ENCODE results near the gene RASAL2.
"Not testable (repeated sequence)": the region's sequence is repeated elsewhere in the genome, so short reads cannot be mapped to it uniquely, and the experiment has no call there.

Gene RASAL2

DNA sequence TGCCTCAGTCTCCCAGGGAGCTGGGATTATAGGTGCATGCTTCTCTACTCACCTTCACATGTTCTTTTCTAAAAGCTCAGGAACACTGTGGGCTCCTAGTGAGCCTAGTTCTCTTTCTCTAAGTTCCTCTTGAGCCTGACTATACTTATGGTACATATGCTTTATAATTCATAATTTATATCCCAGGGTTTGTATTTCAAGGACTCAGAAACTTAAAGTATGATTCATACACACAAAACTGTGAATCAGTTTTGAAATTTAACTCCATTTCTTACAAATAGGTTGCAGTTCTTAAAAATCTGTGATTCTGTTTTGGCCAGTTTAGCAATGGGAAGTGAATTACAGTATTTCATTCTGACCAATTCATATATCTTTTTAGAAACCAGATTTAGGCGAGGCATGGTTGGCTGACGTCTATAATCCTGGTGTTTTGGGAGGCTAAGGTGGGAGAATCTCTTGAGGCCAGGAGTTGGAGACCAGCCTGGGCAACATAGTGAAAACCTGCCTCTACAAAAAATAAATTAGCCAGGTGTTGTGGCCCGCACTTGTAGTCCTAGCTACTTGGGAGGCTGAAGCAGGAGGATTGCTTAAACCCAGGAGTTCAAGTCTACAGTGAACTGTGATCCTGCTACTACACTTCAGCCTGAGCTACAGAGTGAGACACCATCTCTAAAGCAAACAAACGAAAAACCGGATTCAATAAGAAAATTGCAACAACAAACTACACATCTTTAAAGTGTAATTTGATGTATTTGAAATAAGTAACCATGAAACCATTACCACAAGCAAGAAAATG lies 15.6 kb downstream of the RASAL2 start:
- DNase-seq (ENCODE audit: extremely low read depth, insufficient read length), result no peak
- no peaks in the 10 kb centered on the region for H3K36me3 ChIP-seq (ENCODE audit: control insufficient read depth, insufficient read depth, low read length)

DNA sequence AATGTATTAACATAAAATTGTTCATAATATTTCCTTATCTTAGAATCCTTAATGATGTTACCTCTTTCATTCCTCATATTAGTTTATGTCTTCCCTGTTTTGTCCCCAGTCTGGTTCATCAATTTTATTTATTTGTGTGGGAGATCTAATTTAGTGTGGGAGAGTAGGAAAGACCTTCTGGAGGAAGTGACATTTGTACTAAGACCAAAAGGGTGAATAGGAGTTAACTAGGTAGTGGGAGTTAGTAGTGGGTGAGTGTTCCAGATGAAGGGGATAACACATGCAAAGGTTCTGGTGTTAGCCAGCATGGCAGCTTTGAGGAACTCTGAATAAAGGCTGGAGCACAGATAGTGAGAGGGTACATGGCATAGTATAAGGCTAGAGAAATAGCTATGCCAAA lies 21.4 kb downstream of the RASAL2 start:
- no peak for DNase-seq (ENCODE audit: extremely low read depth, insufficient read length)
- no peaks in the 10 kb centered on the region for H3K36me3 ChIP-seq (ENCODE audit: control insufficient read depth, insufficient read depth, low read length)
- TF ChIP-seq CTCF (IDR thresholded peaks at IDR 0.05; ENCODE audit: insufficient read depth, low read length, poor library complexity, severe bottlenecking), result no peak
- no peak overlapping the region for H3K4me3 ChIP-seq (replicated peaks; ENCODE audit: low read depth, low read length)
- H3K27me3 ChIP-seq (replicated peaks; ENCODE audit: control insufficient read depth, insufficient read depth, low read length), result no peaks in the 10 kb centered on the region

More for the DNA sequence above, 15.6 kb downstream of the RASAL2 start:
- Histone ChIP-seq H3K4me3 (replicated peaks; ENCODE audit: low read depth, low read length) (no peak overlapping the region), H3K27me3 (replicated peaks; ENCODE audit: control insufficient read depth, insufficient read depth, low read length) (no peaks in the 10 kb centered on the region)
- TF ChIP-seq CTCF (IDR thresholded peaks at IDR 0.05; ENCODE audit: insufficient read depth, low read length, poor library complexity, severe bottlenecking), result no peak

GRCh38 chr1:178118524-178118923 lies 24.6 kb downstream of the RASAL2 start:
- TF ChIP-seq CTCF (IDR thresholded peaks at IDR 0.05; ENCODE audit: insufficient read depth, low read length, poor library complexity, severe bottlenecking), result no peak

DNA sequence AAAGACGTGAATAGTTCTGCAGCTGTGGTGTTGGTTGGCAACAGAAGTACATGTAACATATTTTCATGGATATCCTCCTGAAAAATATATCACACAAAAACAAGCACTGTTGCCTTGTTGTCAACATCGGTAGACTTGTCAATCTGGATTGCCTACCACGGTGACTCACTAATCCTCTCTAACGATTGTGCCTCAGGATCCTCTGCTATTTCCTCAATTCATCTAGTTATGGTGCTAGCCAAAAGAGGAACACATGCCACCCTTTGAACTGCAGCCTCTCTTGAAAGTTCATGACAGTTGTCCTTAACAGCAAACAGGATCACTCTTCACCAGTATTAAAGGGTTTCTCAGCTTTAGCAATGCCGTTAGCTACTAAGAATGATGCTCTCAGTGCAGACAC lies 25.7 kb downstream of the RASAL2 start:
- H3K4me3 ChIP-seq (replicated peaks; ENCODE audit: low read depth, low read length), result no peak overlapping the region
- no peaks in the 10 kb centered on the region for H3K27me3 ChIP-seq (replicated peaks; ENCODE audit: control insufficient read depth, insufficient read depth, low read length)
- no peak for TF ChIP-seq CTCF (IDR thresholded peaks at IDR 0.05; ENCODE audit: insufficient read depth, low read length, poor library complexity, severe bottlenecking)
- H3K36me3 ChIP-seq (ENCODE audit: control insufficient read depth, insufficient read depth, low read length), result no peaks in the 10 kb centered on the region
- no peak for DNase-seq (ENCODE audit: extremely low read depth, insufficient read length)

More at GRCh38 chr1:178118524-178118923, 24.6 kb downstream of the RASAL2 start:
- no peak for DNase-seq (ENCODE audit: extremely low read depth, insufficient read length)
- Histone ChIP-seq H3K36me3 (ENCODE audit: control insufficient read depth, insufficient read depth, low read length) (no peaks in the 10 kb centered on the region), H3K4me3 (replicated peaks; ENCODE audit: low read depth, low read length) (no peak overlapping the region), H3K27me3 (replicated peaks; ENCODE audit: control insufficient read depth, insufficient read depth, low read length) (no peaks in the 10 kb centered on the region)

GRCh38 chr1:178120088-178120487 lies 26.2 kb downstream of the RASAL2 start:
- Histone ChIP-seq H3K36me3 (ENCODE audit: control insufficient read depth, insufficient read depth, low read length) (no peaks in the 10 kb centered on the region), H3K4me3 (replicated peaks; ENCODE audit: low read depth, low read length) (no peak overlapping the region)
- no peak for TF ChIP-seq CTCF (IDR thresholded peaks at IDR 0.05; ENCODE audit: insufficient read depth, low read length, poor library complexity, severe bottlenecking)

DNA sequence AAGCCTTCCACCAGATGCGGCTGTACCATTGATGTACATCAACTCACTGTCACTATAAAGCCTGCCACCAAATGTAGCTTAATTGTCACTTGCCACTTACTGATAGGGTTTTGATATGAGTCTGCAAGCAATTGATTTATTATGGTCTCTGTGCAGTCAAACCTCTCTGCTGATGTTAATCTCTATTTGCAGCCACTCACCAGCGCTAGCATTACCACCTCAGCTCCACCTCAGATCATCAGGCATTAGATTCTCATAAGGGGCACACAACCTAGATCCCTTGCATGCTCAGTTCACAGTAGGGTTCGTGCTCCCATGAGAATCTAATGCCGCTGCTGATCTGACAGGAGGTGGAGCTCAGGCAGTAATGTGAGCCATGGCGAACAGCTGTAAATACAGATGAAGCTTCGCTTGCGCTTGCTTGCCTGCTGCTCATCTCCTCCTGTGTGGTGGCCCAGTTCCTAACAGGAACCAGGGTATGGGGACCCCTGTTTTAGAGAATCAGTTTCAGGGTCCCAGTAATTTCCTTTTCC lies 26.7 kb downstream of the RASAL2 start:
- not testable (repeated sequence) for H3K4me3 ChIP-seq (replicated peaks; ENCODE audit: low read depth, low read length); DNase-seq (ENCODE audit: extremely low read depth, insufficient read length); H3K36me3 ChIP-seq (ENCODE audit: control insufficient read depth, insufficient read depth, low read length); H3K27me3 ChIP-seq (replicated peaks; ENCODE audit: control insufficient read depth, insufficient read depth, low read length)

More at GRCh38 chr1:178120088-178120487, 26.2 kb downstream of the RASAL2 start:
- H3K27me3 ChIP-seq (replicated peaks; ENCODE audit: control insufficient read depth, insufficient read depth, low read length), result no peaks in the 10 kb centered on the region
- DNase-seq (ENCODE audit: extremely low read depth, insufficient read length), result no peak
